HL-60 (cell line): ENCODE results near the gene PTK7.

Source experiments
- DNase-seq, 2 experiments: peaks; one replicate each; pipeline ENCODE4 v3.0.0-alpha.2; 2010 to 2020; ENCODE audit warnings: low read depth in 1 of 2, low spot score in 1 of 2
- H3K27ac ChIP-seq: fragments of 250-450 bp; sonication (Bioruptor Pico); replicated peaks from 2 replicates; pipeline ENCODE4 v1.5.1; 2020; ENCODE audit warnings: mild to moderate bottlenecking, moderate library complexity
- H3K27me3 ChIP-seq: fragments of 250-450 bp; sonication (Bioruptor Pico); 2 replicates; pipeline ENCODE4 v1.5.1; 2021; ENCODE audit warnings: mild to moderate bottlenecking, moderate library complexity; ENCODE audit not compliant: insufficient read depth, poor library complexity, severe bottlenecking
- H3K4me3 ChIP-seq: replicated peaks from 2 replicates; pipeline ENCODE4 v1.5.1; 2011; ENCODE audit warnings: mild to moderate bottlenecking, control low read depth, low read length; ENCODE audit not compliant: insufficient read depth
- GABPA ChIP-seq: IDR thresholded peaks from 2 replicates; pipeline ENCODE4 v1.6.1; 2012; ENCODE audit warnings: low read depth
- POLR2AphosphoS5 ChIP-seq: IDR thresholded peaks from 2 replicates; pipeline ENCODE4 v1.6.1; 2012; ENCODE audit warnings: low read depth
- SPI1 ChIP-seq: IDR thresholded peaks from 2 replicates; pipeline ENCODE4 v1.6.1; 2012; ENCODE audit warnings: low read depth, mild to moderate bottlenecking, borderline replicate concordance
- TF ChIP-seq, protein P1 (sequence below): IDR thresholded peaks from one replicate; pipeline ENCODE4 v1.5.1; 2011; ENCODE audit warnings: low read length, control low read depth, inconsistent platforms; ENCODE audit not compliant: insufficient read depth
- TF ChIP-seq, protein P2 (sequence below): IDR thresholded peaks from 2 replicates; pipeline ENCODE4 v1.6.1; 2012; ENCODE audit warnings: low read depth; ENCODE audit not compliant: insufficient replicate concordance

Gene PTK7

DNA sequence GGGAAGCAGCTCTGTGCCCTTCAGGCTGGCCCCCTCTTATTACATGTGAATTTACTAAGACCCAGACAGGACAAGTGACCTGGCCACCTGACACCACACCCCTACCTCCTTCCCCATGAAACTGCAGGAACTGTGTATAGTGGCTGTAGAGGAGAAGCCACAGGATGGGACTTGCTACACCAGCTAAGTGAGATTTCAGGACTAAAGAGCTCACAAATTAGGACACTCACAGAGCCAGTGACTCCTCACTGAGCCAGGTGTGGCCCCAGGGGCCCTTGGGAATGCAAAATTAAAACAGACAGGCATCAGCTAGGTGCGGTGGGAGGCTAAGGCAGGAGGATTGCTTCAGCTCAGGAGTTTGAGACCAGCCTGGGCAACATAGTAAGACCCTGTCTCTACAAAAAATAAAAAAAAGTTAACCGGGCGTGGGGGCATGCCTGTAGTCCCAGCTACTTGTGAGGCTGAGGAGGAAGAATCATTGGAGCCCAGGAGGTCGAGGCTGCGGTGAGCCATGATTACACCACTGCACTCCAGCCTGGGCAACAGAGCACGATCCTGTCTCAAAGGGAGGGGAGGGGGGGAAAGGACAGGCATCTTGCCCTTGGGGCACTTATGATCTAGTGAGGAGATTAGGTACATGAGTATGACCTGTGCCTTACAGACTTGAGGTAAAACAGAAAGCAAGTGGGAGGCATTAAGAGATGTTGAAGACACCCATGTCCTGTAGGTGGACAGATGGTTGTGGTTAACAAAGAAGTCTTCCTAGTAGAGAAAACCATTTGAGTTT is 71.8 kb downstream of the PTK7 start:
- no peaks in the 10 kb centered on the region for H3K27me3 ChIP-seq
- H3K27ac ChIP-seq, result no peak overlapping the region
- TF ChIP-seq GABPA, result no peak
- no peak for TF ChIP-seq SPI1
- TF ChIP-seq, protein P1, sequence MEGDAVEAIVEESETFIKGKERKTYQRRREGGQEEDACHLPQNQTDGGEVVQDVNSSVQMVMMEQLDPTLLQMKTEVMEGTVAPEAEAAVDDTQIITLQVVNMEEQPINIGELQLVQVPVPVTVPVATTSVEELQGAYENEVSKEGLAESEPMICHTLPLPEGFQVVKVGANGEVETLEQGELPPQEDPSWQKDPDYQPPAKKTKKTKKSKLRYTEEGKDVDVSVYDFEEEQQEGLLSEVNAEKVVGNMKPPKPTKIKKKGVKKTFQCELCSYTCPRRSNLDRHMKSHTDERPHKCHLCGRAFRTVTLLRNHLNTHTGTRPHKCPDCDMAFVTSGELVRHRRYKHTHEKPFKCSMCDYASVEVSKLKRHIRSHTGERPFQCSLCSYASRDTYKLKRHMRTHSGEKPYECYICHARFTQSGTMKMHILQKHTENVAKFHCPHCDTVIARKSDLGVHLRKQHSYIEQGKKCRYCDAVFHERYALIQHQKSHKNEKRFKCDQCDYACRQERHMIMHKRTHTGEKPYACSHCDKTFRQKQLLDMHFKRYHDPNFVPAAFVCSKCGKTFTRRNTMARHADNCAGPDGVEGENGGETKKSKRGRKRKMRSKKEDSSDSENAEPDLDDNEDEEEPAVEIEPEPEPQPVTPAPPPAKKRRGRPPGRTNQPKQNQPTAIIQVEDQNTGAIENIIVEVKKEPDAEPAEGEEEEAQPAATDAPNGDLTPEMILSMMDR, result no peak
- no peak for TF ChIP-seq POLR2AphosphoS5
- TF ChIP-seq, protein P2, sequence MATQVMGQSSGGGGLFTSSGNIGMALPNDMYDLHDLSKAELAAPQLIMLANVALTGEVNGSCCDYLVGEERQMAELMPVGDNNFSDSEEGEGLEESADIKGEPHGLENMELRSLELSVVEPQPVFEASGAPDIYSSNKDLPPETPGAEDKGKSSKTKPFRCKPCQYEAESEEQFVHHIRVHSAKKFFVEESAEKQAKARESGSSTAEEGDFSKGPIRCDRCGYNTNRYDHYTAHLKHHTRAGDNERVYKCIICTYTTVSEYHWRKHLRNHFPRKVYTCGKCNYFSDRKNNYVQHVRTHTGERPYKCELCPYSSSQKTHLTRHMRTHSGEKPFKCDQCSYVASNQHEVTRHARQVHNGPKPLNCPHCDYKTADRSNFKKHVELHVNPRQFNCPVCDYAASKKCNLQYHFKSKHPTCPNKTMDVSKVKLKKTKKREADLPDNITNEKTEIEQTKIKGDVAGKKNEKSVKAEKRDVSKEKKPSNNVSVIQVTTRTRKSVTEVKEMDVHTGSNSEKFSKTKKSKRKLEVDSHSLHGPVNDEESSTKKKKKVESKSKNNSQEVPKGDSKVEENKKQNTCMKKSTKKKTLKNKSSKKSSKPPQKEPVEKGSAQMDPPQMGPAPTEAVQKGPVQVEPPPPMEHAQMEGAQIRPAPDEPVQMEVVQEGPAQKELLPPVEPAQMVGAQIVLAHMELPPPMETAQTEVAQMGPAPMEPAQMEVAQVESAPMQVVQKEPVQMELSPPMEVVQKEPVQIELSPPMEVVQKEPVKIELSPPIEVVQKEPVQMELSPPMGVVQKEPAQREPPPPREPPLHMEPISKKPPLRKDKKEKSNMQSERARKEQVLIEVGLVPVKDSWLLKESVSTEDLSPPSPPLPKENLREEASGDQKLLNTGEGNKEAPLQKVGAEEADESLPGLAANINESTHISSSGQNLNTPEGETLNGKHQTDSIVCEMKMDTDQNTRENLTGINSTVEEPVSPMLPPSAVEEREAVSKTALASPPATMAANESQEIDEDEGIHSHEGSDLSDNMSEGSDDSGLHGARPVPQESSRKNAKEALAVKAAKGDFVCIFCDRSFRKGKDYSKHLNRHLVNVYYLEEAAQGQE, result no peak
- no peak overlapping the region for H3K4me3 ChIP-seq
- DNase-seq, result no peak

DNA sequence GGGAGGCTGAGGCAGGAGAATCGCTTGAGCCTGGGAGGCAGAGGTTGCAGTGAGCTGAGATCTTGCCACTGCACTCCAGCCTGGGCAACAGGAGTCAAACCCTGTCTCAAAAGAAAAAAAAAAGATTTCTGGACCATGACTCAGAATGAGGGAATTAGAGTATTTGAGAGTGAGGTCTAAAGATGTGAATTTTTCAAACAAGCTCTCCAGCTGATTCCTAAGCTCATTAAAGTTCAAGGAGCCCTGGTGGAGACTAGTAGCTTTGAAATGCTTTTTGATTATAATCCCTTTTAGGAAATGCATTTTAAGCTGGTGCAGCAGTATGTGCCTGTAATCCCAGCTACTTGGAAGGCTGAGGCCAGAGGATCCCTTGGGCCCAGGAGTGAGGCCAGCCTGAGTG is 73.2 kb downstream of the PTK7 start:
- no peaks in the 10 kb centered on the region for H3K27me3 ChIP-seq
- DNase-seq, result no peak
- no peak overlapping the region for H3K27ac ChIP-seq
- H3K4me3 ChIP-seq, result no peak overlapping the region
- TF ChIP-seq POLR2AphosphoS5 (no peak), SPI1 (no peak), GABPA (no peak)
- TF ChIP-seq, protein P1, result no peak
- TF ChIP-seq, protein P2, result no peak

DNA sequence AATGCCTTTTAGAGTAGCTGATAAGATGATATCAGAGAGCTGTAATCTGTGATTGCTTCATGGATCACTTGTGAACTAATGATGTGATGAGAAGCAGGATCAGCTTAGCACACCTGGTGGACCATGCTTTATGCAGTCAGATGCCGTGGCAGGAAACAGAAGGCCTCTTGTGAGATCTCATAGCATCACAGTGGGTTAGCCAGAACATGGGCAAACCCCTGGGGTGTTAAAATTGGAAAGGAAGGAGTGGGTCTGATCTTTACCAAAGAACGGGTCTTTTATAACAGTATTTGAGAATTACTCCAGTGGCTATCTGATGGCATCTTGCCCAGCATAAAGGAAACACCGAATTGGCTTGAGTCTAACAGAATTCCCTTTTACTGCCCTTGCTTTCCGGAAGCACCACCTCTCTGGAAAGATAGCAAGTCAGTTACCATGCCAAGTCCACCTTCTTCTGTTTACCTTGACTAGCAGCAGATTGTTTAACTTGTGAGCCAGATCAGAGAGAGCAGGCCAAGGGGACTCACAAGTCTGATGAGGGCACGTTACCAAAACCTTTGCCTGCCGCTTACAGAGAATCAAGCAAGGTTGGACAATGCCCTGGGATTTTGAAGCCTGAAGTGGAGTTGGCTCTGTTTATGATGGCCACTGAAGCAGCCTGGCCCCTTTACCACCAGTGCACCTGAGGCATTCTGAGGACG is 74.1 kb downstream of the PTK7 start:
- no peak for DNase-seq
- Histone ChIP-seq H3K4me3 (no peak overlapping the region), H3K27me3 (no peaks in the 10 kb centered on the region), H3K27ac (no peak overlapping the region)
- no peak for TF ChIP-seq GABPA
- TF ChIP-seq, protein P2, result no peak
- TF ChIP-seq, protein P1, result no peak
- no peak for TF ChIP-seq POLR2AphosphoS5
- no peak for TF ChIP-seq SPI1
